MG63 (cell line): Measurements from ENCODE around the gene RILPL2. TPM values are rescaled to one million over a fixed set of nuclear protein-coding genes. Genes with fewer than 3 reads are reported as not detected.
A peak's percentile ranks its signal among the peaks of the same experiment; 100 is the strongest.
"Not testable (repeated sequence)": the region's sequence is repeated elsewhere in the genome, so short reads cannot be mapped to it uniquely, and the experiment has no call there.

Experiments
- DNase-seq: peaks from one replicate; pipeline ENCODE4 v3.0.0-alpha.2; 2020
- H3K27me3 ChIP-seq: fragments of 250-450 bp; sonication (Bioruptor Pico); 2 replicates; pipeline ENCODE4 v1.5.1; 2020; ENCODE audit warnings: mild to moderate bottlenecking, moderate library complexity
- H3K36me3 ChIP-seq: fragments of 250-450 bp; sonication (Bioruptor Pico); 2 replicates; pipeline ENCODE4 v1.5.1; 2020; ENCODE audit warnings: mild to moderate bottlenecking, moderate library complexity
- H3K4me3 ChIP-seq: fragments of 250-450 bp; sonication (Bioruptor Pico); 2 replicates; pipeline ENCODE4 v1.5.1; 2020; ENCODE audit warnings: mild to moderate bottlenecking, moderate library complexity
- H3K9me3 ChIP-seq: fragments of 250-450 bp; sonication (Bioruptor Pico); 2 replicates; pipeline ENCODE4 v1.5.1; 2020; ENCODE audit warnings: mild to moderate bottlenecking, moderate library complexity
- total RNA-seq: library from RNA; depleted of rRNA; stranded (reverse); fragments of >200 nt; shearing (Covaris generic); gene quantifications from 2 replicates; pipeline ENCODE4 v1.2.3, GENCODE V29; 2014; ENCODE audit warnings: low replicate concordance

Gene RILPL2
- total RNA-seq, 1 experiment from 2014 or later: 3.5 TPM

DNA sequence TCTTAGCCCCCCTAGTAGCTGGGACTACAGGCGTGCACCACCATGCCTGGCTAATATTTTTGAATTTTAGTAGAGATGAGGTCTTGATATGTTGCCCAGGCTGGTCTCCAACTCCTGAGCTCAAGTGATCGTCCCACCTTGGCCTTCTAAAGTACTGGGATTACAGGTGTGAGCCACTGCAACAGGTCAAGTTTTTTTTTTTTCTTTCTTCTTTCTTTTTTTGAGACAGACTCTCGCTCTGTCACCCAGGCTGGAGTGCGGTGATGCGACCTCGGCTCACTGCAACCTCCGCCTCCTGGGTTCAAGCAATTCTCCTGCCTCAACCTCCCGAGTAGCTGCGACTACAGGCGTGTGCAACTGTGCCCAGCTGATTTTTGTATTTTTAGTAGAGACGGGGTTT lies 26.7 kb upstream of the RILPL2 start:
- not testable (repeated sequence) for H3K4me3 ChIP-seq, H3K27me3 ChIP-seq, H3K9me3 ChIP-seq, DNase-seq
- peaks cover 29% of the 10 kb centered on the region for H3K36me3 ChIP-seq

DNA sequence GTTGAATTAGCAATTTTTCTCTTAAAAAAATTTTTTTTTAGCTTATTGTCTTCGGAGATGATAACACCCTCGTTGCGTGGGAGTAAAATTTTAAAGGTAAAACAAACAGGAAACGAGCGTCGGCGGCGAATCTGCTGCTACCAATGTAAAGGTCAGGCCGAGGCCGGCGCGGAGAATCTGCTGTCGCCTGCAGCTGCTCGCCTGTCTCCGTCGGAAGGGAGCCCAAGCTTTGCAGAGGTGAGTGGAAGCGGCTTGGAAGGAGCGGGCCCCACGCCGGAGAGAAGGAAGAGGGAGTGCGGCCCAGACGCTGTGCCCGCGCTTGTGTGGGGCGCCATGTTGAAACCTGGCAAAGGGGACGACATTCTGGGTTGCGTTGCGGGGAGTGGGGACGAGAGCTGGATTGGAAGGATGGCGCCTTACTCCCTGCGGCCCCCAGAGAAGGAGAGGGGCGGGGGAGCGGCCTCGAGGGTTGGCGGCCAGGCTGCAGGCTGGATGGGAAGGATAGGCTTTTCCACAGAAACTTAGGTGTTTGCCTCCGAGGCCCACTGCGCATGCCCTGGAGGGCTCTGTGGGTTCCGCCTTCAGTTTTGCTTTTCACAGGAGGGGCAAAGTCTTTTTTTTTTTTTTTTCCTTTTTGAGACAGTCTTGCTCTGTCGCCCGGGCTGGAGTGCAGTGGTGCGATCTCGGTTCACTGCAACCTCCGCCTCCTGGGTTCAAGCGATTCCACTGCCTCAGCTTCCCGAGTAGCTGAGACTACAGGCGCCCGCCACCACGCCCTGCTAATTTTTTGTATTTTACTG lies 21.7 kb upstream of the RILPL2 start, which contains the start of gene SNRNP35:
SNRNP35 (plus strand) TSS at position 160 of the 800 bp plus-strand sequence. CDS start 7,402 bp downstream, outside the sequence.
- H3K4me3 ChIP-seq: peak within 1 kb of the TSS; percentile 96
- H3K27me3 ChIP-seq: no peaks in the 10 kb centered on the region
- peak; percentile 82 for DNase-seq

DNA sequence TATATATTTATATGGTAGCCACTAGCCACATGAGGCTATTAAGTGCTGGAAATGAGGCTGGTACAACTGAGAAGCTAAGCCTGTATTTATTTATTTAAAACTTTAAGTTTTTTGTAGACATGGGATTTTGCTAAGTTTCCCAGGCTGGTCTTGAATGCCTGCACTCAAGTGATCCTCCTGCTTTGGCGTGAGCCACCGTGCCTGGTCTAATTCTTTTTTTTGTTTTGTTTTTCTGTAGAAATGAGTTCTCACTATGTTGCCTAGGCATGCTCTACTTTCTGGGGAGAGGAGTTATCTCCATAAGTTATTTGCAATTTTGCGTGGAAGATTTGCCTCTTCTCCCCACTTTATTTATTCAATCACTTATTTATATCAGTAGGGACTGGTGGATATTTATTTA lies 16.7 kb upstream of the RILPL2 start:
- Histone ChIP-seq H3K9me3 (no peaks in the 10 kb centered on the region), H3K27me3 (no peaks in the 10 kb centered on the region), H3K36me3 (no peaks in the 10 kb centered on the region), H3K4me3 (no peak overlapping the region)
- DNase-seq: no peak

More for the DNA sequence above, 21.7 kb upstream of the RILPL2 start, which contains the start of gene SNRNP35:
- H3K36me3 ChIP-seq: peaks cover 15% of the 10 kb centered on the region
- no peaks in the 10 kb centered on the region for H3K9me3 ChIP-seq

DNA sequence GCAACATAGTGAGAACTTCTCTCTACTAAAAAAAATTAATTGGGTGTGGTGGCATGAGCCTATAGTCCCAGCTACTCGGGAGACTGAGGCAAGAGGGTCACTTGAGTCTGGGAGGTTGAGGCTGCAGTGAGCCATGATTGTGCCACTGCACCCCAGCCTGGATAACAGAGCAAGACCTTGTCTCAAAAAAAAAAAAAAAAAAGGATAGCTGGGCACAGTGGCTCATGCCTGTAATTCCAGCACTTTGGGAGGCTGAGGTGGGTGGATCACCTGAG lies 15.7 kb upstream of the RILPL2 start:
- H3K4me3 ChIP-seq, DNase-seq, H3K36me3 ChIP-seq: not testable (repeated sequence)

DNA sequence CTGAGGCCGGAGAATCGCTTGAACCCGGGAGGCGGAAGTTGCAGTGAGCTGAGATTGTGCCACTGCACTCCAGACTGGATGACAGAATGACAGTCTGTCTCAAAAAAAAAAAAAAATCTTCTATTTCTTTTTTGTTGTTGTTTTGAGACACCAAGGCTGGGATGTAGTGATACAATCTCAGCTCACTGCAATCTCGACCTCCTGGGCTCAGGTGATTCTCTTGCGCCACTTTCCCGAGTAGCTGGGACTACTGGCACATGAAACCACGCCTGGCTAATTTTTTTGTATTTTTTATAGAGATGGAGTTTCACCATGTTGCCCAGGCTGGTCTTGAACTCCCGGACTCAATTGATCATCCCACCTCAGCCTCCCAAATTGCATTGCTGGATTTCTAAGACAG lies 14.2 kb upstream of the RILPL2 start:
- Histone ChIP-seq H3K36me3 (no peaks in the 10 kb centered on the region), H3K9me3 (no peaks in the 10 kb centered on the region), H3K4me3 (no peak overlapping the region), H3K27me3 (no peaks in the 10 kb centered on the region)
- no peak for DNase-seq

More for the DNA sequence above, 15.7 kb upstream of the RILPL2 start:
- H3K9me3 ChIP-seq, H3K27me3 ChIP-seq: not testable (repeated sequence)

DNA sequence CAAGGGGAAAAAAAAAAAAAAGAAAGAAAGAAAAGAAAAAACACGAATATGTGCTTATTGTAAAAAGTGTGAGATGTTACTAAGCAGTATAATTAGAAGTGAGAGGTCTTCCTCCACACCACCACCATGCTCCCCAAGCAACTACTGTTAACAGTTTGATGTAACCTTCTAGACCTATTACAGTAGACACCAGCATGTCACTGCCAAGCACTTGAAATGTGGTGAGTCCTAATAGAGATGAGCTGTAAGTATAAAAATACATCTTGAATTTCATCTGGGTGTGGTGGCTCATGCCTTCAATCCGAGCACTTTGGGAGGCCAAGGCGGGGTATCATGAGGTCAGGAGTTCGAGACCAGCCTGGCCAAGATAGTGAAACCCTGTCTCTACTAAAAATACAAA lies 13.4 kb upstream of the RILPL2 start:
- H3K4me3 ChIP-seq: no peak overlapping the region
- no peaks in the 10 kb centered on the region for H3K27me3 ChIP-seq
- H3K9me3 ChIP-seq: no peaks in the 10 kb centered on the region
- DNase-seq: no peak
- no peaks in the 10 kb centered on the region for H3K36me3 ChIP-seq

DNA sequence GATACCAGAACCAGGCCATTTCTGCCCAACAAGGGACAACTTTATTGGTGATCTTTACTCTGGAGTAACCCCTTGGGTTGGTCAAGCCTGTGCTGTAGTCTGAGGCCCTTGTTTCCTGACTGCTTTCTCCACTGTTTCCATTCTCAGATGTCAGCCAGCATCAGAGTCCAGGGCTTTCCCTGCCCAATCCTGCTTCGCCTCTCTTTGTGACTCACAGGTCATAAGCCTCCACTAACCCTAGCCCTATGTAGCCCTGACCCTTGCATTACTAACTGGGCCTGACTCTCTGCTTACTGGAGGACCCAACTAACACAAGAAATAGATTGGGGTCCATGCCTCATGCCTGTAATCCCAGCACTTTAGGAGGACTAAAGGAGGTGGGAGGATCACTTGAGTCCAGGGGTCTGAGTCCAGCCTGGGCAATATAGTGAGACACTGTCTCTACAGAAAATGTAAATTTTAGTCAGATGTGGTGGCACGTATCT lies 12.8 kb upstream of the RILPL2 start:
- Histone ChIP-seq H3K9me3 (no peaks in the 10 kb centered on the region), H3K36me3 (no peaks in the 10 kb centered on the region), H3K27me3 (no peaks in the 10 kb centered on the region), H3K4me3 (no peak overlapping the region)
- peak; percentile 52 for DNase-seq

DNA sequence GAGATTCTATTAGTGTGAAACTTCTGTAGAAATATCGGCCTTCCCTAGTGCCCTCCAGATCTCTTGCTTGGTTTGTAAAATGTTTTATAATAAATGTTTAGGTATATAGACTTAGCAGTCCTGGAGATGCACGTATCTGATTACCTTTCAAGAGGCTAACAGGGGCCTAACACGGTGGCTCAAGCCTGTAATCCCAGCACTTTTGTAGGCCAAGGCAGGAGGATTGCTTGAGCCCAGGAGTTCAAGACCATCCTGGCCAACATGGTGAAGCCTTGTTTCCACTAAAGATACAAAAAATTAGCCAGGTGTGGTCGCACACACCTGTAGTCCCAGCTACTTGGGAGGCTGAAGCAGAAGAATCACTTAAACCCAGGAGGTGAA lies 9.8 kb upstream of the RILPL2 start:
- DNase-seq: no peak
- Histone ChIP-seq H3K27me3 (no peaks in the 10 kb centered on the region), H3K36me3 (no peaks in the 10 kb centered on the region), H3K9me3 (no peaks in the 10 kb centered on the region), H3K4me3 (no peak overlapping the region)

DNA sequence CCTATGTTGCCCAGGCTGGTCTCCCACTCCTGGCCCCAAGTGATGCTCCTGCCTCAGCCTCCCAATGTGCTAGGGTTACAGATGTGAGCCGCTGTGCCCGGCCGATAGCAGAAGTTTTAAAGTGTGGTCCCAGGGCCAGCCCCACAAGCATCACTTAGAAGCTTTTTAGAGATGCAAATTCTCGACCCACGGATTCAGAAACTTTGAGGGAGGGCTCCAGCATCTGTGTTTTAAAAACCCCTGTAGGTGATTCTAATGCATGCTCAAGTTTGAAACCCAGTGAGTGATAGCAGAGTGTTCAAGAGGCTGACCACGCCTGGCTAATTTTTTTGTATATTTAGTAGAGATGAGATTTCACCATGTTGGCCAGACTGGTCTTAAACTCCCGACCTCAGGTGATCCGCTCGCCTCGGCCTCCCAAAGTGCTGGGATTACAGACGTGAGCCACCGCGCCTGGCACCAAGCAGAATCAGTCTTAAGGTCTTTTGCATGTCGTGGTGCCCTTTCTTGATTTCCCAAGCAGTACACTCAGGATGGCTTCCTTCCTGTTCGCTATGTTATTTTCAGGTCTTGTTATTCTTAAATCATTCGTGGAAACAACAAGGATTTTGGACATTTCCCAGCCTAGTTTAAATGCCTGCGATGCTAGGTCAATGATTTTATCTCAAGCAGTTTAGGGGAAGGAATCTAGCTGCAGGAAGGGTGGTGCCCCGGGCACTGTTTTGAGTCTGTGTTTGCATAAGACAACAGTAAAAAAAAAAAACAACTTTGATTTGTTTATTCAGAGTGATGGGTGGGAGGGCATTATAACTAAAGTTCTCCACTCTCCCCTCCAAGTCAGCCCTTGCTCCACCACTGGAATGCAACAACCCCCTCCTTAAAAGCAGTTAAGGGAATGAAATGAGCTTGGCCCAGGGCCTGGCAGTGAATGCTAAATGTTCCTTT lies 9.2 kb upstream of the RILPL2 start:
- Histone ChIP-seq H3K4me3 (no peak overlapping the region), H3K36me3 (no peaks in the 10 kb centered on the region)
- no peak for DNase-seq

DNA sequence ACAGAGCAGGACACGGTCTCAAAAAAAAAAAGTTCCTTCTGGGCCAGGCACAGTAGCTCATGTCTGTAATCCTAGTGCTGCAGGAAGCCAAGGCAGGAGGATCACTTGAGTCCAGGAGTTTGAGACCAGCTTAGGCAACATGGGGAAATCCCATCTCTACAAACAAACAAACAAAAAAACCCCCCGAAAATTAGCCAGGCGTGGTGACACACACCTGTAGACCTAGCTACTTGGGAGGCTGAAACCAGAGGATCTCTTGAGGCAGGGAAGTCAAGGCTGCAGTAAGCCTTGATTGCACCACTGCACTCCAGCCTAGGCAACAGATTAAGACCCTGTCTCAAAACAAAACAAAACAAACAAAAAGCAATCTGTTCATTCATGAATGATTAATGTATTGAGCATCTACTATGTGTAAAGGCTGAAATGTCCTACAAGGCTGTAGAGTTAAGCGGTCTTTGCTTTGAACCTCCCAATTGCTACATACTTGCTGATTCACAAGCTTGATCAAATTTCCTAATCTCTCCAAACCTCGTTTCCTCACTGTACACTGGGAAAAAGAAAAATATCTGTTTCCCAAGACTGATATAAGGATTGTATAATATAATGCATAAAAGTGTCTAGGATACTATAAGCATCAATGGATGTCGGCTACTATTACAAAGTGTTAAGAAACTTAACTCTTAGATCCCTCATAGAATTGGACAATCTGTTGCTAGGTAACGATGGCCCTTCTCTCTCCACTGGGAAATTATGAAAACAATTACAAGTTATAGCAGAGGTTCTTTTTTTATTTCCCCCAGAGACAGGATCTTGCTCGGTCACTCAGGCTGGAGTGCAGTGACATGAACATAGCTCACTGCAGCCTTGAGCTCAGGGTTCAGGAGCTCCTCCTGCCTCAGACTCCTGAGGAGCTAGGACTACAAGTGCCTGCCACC lies 7.9 kb upstream of the RILPL2 start:
- no peaks in the 10 kb centered on the region for H3K9me3 ChIP-seq

More for the DNA sequence above, 9.2 kb upstream of the RILPL2 start:
- no peaks in the 10 kb centered on the region for H3K9me3 ChIP-seq
- H3K27me3 ChIP-seq: no peaks in the 10 kb centered on the region

DNA sequence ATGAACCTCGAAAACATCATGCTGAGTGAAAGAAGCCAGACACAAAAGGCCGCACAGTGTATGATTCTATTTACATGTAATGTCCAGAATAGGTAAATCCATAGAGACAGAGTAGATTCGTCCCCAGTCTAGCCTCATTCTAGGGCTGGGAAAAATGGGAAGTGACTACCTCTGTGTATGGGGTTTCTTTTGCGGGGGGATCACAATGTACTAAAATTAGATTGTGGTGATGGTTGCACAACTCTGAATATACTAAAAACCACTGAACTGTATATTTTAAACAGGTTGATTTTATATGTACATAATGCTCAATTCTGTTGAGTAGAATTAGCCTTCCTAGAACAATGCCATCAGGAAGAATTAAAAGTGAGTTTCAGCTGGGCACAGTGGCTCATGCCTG lies 6.3 kb upstream of the RILPL2 start:
- no peaks in the 10 kb centered on the region for H3K36me3 ChIP-seq

More for the DNA sequence above, 7.9 kb upstream of the RILPL2 start:
- Histone ChIP-seq H3K27me3 (no peaks in the 10 kb centered on the region), H3K4me3 (no peak overlapping the region), H3K36me3 (no peaks in the 10 kb centered on the region)
- DNase-seq: no peak

DNA sequence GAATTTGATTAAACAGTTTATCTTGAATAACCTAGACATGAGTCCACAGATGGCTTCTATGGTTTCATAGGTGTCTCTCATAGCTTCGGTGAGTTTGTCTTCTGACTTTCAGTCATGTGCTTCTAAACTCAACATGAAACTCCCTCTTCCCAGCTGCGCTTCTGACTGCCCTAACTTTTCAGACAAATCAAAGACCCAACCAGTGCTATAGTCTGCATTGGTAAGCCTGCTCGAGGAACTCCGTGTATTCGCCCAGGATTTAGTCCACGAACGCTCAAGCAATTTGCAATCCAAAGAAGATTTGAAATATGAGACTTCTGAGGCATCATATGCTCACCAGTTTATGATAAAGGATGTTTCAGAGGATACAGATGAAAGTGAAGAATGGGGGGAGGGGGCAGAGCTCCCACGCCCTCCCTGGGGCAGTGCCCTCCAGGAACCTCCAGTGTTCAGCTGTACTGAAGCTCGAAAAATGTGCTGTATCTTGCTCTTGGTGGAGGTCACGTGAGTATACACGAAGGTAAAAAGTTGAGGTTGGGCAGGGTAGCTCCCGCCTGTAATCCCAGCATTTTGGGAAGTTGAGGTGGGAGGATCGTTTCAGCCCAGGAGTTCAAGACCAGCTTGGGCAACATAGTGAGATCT lies 5.2 kb upstream of the RILPL2 start:
- Histone ChIP-seq H3K27me3 (0 out of 2 replicates have a peak, but pooled peaks cover 2% of the 10 kb centered on the region), H3K36me3 (no peaks in the 10 kb centered on the region), H3K9me3 (no peaks in the 10 kb centered on the region), H3K4me3 (no peak overlapping the region)
- DNase-seq: no peak

More for the DNA sequence above, 6.3 kb upstream of the RILPL2 start:
- DNase-seq: no peak
- Histone ChIP-seq H3K9me3 (no peaks in the 10 kb centered on the region), H3K27me3 (no peaks in the 10 kb centered on the region), H3K4me3 (no peak overlapping the region)

DNA sequence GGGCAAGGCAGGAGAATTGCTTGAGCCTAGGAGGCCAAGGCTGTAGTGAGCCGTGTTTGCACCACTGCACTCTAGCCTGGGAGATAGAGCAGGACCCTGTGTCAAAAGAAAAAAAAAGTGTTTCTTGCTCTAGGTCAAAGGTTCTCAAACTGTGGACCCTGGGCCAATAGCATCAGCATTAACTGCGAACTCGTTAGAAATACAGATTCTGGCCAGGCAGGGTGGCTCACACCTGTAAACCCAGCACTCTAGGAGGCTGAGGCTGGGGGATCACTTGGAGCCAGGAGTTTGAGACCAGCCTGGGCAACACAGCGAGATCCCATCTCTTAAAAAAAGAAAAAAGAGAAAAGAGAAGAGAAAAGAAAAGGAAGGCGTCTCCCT lies 858 bp downstream of the RILPL2 start:
- peak overlapping the region; percentile 72 for H3K4me3 ChIP-seq
- no peaks in the 10 kb centered on the region for H3K9me3 ChIP-seq
- 0 out of 2 replicates have a peak, but pooled peaks cover 2% of the 10 kb centered on the region for H3K27me3 ChIP-seq
- no peak for DNase-seq
- H3K36me3 ChIP-seq: no peaks in the 10 kb centered on the region

DNA sequence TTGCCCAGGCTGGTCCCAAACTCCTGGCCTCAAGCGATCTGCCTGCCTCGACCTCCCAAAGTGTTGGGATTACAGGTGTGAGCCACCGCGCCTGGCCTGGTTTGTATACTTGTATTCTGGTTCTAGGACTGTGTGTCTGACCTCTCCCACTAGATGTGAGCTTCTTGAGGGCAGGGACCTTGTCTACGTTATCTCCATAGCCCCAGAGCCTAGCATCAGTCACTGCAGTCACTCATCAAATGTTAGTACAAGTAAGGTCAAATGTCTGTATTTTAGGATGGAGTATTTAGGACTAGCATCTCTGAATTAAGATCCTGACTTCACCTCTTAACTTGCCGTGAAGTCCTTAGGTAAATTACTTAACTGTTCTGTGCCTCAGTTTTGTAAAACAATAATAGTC lies 2.9 kb downstream of the RILPL2 start:
- no peaks in the 10 kb centered on the region for H3K36me3 ChIP-seq
- no peak overlapping the region for H3K4me3 ChIP-seq
- DNase-seq: no peak
- no peaks in the 10 kb centered on the region for H3K9me3 ChIP-seq
- 0 out of 2 replicates have a peak, but pooled peaks cover 2% of the 10 kb centered on the region for H3K27me3 ChIP-seq

DNA sequence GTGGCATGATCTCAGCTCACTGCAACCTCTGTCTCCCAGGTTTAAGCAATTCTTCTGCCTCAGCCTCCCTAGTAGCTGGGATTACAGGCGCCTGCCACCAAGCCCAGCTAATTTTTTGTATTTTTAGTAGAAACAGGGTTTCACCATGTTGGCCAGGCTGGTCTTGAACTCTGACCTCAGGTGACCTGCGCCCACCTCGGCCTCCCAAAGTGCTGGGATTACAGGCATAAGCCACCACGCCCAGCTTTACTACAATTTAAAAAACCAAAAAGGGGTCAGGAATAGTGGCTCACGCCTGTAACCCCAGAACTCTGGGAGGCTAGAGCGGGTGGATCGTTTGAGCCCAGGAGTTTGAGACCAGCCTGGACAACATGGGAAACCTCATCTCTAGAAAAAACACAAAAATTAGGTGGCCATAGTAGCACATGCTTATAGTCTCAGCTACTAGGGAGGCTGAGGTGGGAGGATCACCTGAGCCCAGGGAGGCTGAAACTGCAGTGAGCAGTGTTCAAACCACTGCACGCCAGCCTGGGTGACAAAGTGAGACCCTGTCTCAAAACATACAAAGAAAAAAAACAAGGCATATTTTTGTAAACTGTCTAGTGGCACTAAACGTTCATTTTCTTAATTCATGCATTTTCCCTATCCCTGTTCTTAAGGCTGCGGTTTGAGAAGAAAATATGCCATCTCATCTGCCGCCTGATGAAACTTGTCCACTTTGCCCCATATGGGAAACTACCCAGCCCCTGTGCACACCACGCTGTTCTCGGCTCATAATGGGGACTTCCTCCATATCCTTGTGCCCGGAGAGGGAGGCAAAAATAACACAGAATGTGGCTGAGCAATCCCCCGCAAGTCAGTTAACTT lies 4.3 kb downstream of the RILPL2 start:
- H3K4me3 ChIP-seq, H3K27me3 ChIP-seq, DNase-seq: not testable (repeated sequence)

More for the DNA sequence above, 4.3 kb downstream of the RILPL2 start:
- H3K9me3 ChIP-seq, H3K36me3 ChIP-seq: not testable (repeated sequence)
